Measurements from ENCODE around the gene NKX3-2.

GRCh38 chr4:13526658-13527057 lies 17.6 kb downstream of the NKX3-2 start:
- no peak for TF ChIP-seq EZH2 (IDR thresholded peaks at IDR 0.05)
- TF ChIP-seq POLR2AphosphoS5 (IDR thresholded peaks at IDR 0.05; ENCODE audit: borderline replicate concordance, low read depth, low read length): no peak
